ENCODE data around the gene SPATS1.

SPATS1 gene

GRCh38 chr6:44342489-44342888 is at the start of gene SPATS1:
TSS of gene SPATS1 (plus strand) at chr6:44342650. CDS start at chr6:44343096, 446 bp downstream.
- no peak for DNase-seq

- DNase-seq: no peak
These were observed 49.6 kb upstream of the SPATS1 start for GRCh38 chr6:44292661-44293365.

- DNase-seq: no peak
These were observed 47.3 kb upstream of the SPATS1 start for GRCh38 chr6:44294832-44295791.

GRCh38 chr6:44297063-44298038 is 45.1 kb upstream of the SPATS1 start:
- no peak for DNase-seq

GRCh38 chr6:44298055-44298803 is 44.2 kb upstream of the SPATS1 start:
- no peak for DNase-seq

- DNase-seq: no peak
These were observed 43.6 kb upstream of the SPATS1 start for GRCh38 chr6:44298864-44299263.

GRCh38 chr6:44300292-44300823 is 42.1 kb upstream of the SPATS1 start:
- DNase-seq: no peak

- no peak for DNase-seq
These were observed 41.3 kb upstream of the SPATS1 start for GRCh38 chr6:44301106-44301505.

GRCh38 chr6:44301782-44302564 is 40.5 kb upstream of the SPATS1 start:
- DNase-seq: no peak

GRCh38 chr6:44302856-44303255 is 39.6 kb upstream of the SPATS1 start:
- DNase-seq: no peak

- no peak for DNase-seq
These were observed 38.6 kb upstream of the SPATS1 start for GRCh38 chr6:44303842-44304241.

- no peak for DNase-seq
These were observed 37.9 kb upstream of the SPATS1 start for GRCh38 chr6:44304282-44305199.

- DNase-seq: no peak
These were observed 37.2 kb upstream of the SPATS1 start for GRCh38 chr6:44305200-44305725.

GRCh38 chr6:44306710-44307109 is 35.7 kb upstream of the SPATS1 start:
- DNase-seq: no peak

- DNase-seq: no peak
These were observed 35.2 kb upstream of the SPATS1 start for GRCh38 chr6:44307217-44307616.

GRCh38 chr6:44309092-44309491 is 33.4 kb upstream of the SPATS1 start:
- DNase-seq: no peak

GRCh38 chr6:44309631-44310030 is 32.8 kb upstream of the SPATS1 start:
- no peak for DNase-seq

- no peak for DNase-seq
These were observed 32.2 kb upstream of the SPATS1 start for GRCh38 chr6:44310241-44310640.

GRCh38 chr6:44311304-44311703 is 31.1 kb upstream of the SPATS1 start:
- DNase-seq: no peak

- no peak for DNase-seq
These were observed 30.7 kb upstream of the SPATS1 start for GRCh38 chr6:44311767-44312166.

All from GDM1 (cell line).